Stimulated activated naive B cell treated with anti-CD40 and anti-IgM and Interleukin-4, amounts not matched to agents 10 μg/mL and 1 μg/mL and 100 μg/mL, for 72 hours (primary cell): ENCODE results near the gene CAMK2N2.
A peak's percentile ranks its signal among the peaks of the same experiment; 100 is the strongest.

Source experiments
- ATAC-seq, 2 donors: fragments of 150-1000 bp; cut with Tn5 transposase; replicated peaks; 2 replicates each; pipeline ENCODE4 v1.10.0; 2021; ENCODE audit warnings: moderate library complexity in 1 of 2
- DNase-seq: peaks from one replicate; pipeline ENCODE4 v3.0.0; 2021
- H3K27ac Mint-ChIP-seq: one replicate; pipeline ENCODE4 v1.8.0; 2022; ENCODE audit warnings: mild to moderate bottlenecking, mixed read lengths
- H3K27me3 Mint-ChIP-seq, 2 donors: one replicate each; pipeline ENCODE4 v1.8.0; 2022; ENCODE audit warnings: mixed read lengths in 2 of 2
- H3K36me3 Mint-ChIP-seq, 2 donors: one replicate each; pipeline ENCODE4 v1.8.0; 2022; ENCODE audit warnings: mixed read lengths in 2 of 2, mild to moderate bottlenecking in 1 of 2
- H3K4me1 Mint-ChIP-seq, 2 donors: one replicate each; pipeline ENCODE4 v1.8.0; 2022; ENCODE audit warnings: mixed read lengths in 2 of 2, mild to moderate bottlenecking in 1 of 2
- H3K4me3 Mint-ChIP-seq, 2 donors: one replicate each; pipeline ENCODE4 v1.8.0; 2022; ENCODE audit warnings: mild to moderate bottlenecking in 2 of 2, mixed read lengths in 2 of 2, moderate library complexity in 1 of 2
- H3K9me3 Mint-ChIP-seq, 2 donors: one replicate each; pipeline ENCODE4 v1.8.0; 2022; ENCODE audit warnings: mixed read lengths in 2 of 2, mild to moderate bottlenecking in 1 of 2

CAMK2N2 gene

DNA sequence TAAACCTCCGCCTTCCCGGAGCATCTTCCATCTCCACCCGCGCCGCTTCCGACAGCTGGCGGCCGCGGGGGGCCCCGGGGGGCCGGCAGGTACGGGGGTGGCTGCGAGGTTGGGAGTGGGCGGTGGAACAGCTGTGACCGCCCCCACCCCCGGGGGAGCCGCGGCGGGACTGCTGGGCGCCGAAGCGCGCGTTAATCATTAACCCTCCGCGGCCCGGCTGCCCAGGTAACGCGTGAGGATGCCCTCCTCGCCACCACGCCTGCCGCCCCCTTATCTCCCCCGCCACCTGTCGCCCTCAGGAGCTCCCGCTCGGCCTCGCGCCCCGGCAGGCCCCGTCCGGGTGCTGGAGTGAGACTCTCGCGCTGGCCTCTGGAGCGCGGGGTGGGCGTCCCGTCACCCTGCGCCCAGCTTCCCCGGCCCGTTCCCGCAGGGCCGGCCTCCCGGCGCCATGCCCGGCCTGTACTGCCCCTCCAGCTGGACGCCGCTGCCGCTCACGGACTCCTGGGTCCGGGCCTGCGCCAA lies 31.2 kb downstream of the CAMK2N2 start:
- ATAC-seq (peak; percentile 13 to 19), DNase-seq (no peak)
- H3K4me3 Mint-ChIP-seq, result peak overlapping the region; percentile 75 to 76
- H3K4me1 Mint-ChIP-seq, result peaks cover 13 to 18% of the 10 kb centered on the region in 2 donors
- no peak overlapping the region for H3K27ac Mint-ChIP-seq
- no peaks in the 10 kb centered on the region for H3K9me3 Mint-ChIP-seq
- peaks cover 56 to 64% of the 10 kb centered on the region in 2 donors for H3K27me3 Mint-ChIP-seq
- H3K36me3 Mint-ChIP-seq, result no peaks in the 10 kb centered on the region

DNA sequence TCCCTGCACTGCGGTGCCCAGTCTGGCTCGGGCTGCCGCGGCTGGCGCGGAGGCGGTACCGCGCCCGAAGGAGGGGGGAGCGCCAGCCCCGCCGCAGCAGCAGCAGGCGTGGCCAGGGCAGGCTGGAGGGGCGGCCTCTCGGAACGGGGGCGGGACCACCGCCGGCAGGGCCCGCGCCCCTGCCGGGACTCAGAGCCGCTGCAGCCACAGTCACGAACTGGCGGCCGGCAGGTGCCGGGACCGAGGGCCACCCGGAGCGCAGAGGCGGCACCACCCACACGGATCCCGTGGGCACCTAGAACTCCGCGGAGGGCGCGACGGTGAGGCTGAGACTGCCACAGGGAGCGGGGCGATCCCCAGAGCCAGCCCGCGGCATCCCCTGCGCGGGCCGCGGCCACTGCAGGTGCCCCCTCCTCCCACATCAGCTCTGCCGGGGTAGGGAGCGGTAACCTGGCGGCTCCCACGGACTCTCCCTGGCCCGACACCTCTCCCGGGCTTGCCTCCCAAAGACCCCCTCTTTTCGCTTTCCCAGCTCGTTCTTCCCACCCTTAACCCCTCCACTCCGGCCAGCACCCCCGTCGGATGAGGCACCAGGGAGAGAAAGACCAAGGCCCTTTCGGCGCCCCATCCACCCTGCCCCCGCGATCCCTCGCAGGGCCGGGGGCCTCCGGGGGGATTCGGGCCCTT lies 31.8 kb downstream of the CAMK2N2 start, which contains the start of gene VWA5B2:
VWA5B2 (plus strand) TSS at position 192 of the 687 bp plus-strand sequence. CDS start 944 bp downstream, outside the sequence.
- Mint-ChIP-seq H3K27ac (peak within 1 kb of the TSS; percentile 47), H3K9me3 (no peaks in the 10 kb centered on the region), H3K36me3 (no peaks in the 10 kb centered on the region), H3K27me3 (peaks cover 58 to 66% of the 10 kb centered on the region in 2 donors), H3K4me3 (peak within 1 kb of the TSS; percentile 75 to 83), H3K4me1 (peaks cover 13 to 18% of the 10 kb centered on the region in 2 donors)
- DNase-seq (peak; percentile 66), ATAC-seq (peak; percentile 93)

GRCh38 chr3:184228376-184229137 lies 32.8 kb downstream of the CAMK2N2 start:
- DNase-seq (no peak), ATAC-seq (no peak)
- H3K27me3 Mint-ChIP-seq, result peaks cover 58 to 63% of the 10 kb centered on the region in 2 donors
- H3K9me3 Mint-ChIP-seq, result no peaks in the 10 kb centered on the region
- no peaks in the 10 kb centered on the region for H3K36me3 Mint-ChIP-seq
- peaks cover 13 to 18% of the 10 kb centered on the region in 2 donors for H3K4me1 Mint-ChIP-seq
- peak overlapping the region; percentile 75 to 83 for H3K4me3 Mint-ChIP-seq
- H3K27ac Mint-ChIP-seq, result peak overlapping the region; percentile 47

- ATAC-seq (peak; percentile 37 to 40), DNase-seq (no peak)
- Mint-ChIP-seq H3K9me3 (no peaks in the 10 kb centered on the region), H3K4me3 (no peak overlapping the region), H3K4me1 (peaks cover 13 to 18% of the 10 kb centered on the region in 2 donors), H3K36me3 (no peaks in the 10 kb centered on the region), H3K27me3 (peaks cover 53 to 59% of the 10 kb centered on the region in 2 donors), H3K27ac (no peak overlapping the region)
Measured at GRCh38 chr3:184227481-184227935, 33.8 kb downstream of the CAMK2N2 start.

DNA sequence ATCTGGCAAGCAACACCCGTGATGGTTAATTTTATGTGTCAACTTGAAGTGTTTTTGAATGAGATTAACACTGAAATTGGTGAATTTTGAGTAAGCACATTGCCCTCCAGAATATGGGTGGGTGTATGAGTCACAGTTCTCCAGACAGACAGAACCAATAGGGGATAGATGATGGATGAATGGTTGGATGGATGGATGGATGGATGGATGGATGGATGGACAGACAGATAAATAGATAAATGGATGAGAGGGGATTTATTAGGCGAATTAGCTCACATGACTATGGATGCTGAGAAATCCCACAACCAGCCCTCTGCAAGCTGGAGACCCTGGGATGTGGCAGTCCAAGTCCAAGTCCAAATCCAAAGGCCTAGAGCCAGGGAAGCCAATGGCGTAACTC lies 37.4 kb downstream of the CAMK2N2 start:
- Mint-ChIP-seq H3K4me1 (peaks cover 3 to 4% of the 10 kb centered on the region in 2 donors), H3K36me3 (no peaks in the 10 kb centered on the region), H3K27ac (no peak overlapping the region), H3K4me3 (no peak overlapping the region), H3K27me3 (peaks cover 32 to 45% of the 10 kb centered on the region in 2 donors), H3K9me3 (no peaks in the 10 kb centered on the region)
- DNase-seq (no peak), ATAC-seq (no peak)

DNA sequence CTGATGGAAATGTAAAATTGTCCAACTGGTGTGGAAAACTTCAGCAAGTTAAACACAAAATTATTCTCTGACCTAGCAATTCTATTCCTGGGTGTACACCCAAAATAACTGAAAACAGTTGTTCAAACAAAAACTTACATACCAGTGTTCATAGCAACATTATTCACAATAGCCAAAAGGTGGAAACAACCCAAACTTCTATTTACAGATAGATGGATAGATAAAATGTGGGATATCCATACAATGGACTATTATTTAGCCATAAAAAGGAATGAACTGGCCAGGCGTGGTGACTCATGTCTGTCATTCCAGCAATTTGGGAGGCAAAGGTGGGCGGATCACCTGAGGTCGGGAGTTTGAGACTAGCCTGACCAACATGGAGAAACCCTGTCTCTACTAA lies 38.8 kb downstream of the CAMK2N2 start:
- DNase-seq (no peak), ATAC-seq (no peak)
- H3K27ac Mint-ChIP-seq, result no peak overlapping the region
- no peaks in the 10 kb centered on the region for H3K4me1 Mint-ChIP-seq
- H3K4me3 Mint-ChIP-seq, result no peak overlapping the region
- H3K27me3 Mint-ChIP-seq, result peaks cover 18 to 37% of the 10 kb centered on the region in 2 donors
- no peaks in the 10 kb centered on the region for H3K9me3 Mint-ChIP-seq
- H3K36me3 Mint-ChIP-seq, result no peaks in the 10 kb centered on the region

GRCh38 chr3:184218814-184219213 lies 42.5 kb downstream of the CAMK2N2 start:
- Mint-ChIP-seq H3K27me3 (peaks cover 6 to 15% of the 10 kb centered on the region in 2 donors), H3K27ac (no peak overlapping the region), H3K9me3 (no peaks in the 10 kb centered on the region), H3K36me3 (no peaks in the 10 kb centered on the region), H3K4me3 (no peak overlapping the region), H3K4me1 (no peaks in the 10 kb centered on the region)
- no peak for DNase-seq
- ATAC-seq, result no peak

GRCh38 chr3:184211718-184212117 lies 49.6 kb downstream of the CAMK2N2 start:
- Mint-ChIP-seq H3K9me3 (no peaks in the 10 kb centered on the region), H3K27ac (no peak overlapping the region), H3K4me1 (no peaks in the 10 kb centered on the region), H3K36me3 (no peaks in the 10 kb centered on the region), H3K27me3 (peaks cover 4 to 18% of the 10 kb centered on the region in 2 donors), H3K4me3 (no peak overlapping the region)
- no peak for DNase-seq
- no peak for ATAC-seq

DNA sequence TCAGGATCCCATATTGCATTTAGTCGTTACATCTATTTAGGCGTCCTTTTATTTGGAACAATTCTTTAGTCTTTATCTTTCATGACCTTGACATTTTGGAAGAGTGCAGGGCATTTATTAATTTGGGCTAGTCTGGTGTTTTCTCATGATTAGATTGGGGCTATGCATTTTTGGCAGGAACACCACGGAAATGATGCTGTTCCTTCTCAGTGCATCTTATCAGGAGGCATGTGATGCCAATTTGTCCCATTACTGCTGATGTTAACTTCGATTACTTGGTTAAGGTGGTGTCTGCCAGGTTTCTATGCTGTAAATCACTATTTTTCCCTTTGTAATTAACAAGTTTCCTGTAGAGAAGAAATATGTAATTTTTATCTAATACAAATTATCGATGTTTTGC lies 50.1 kb downstream of the CAMK2N2 start:
- no peak overlapping the region for H3K27ac Mint-ChIP-seq
- H3K4me3 Mint-ChIP-seq, result no peak overlapping the region
- no peaks in the 10 kb centered on the region for H3K4me1 Mint-ChIP-seq
- no peaks in the 10 kb centered on the region for H3K36me3 Mint-ChIP-seq
- H3K9me3 Mint-ChIP-seq, result no peaks in the 10 kb centered on the region
- peaks cover 7 to 22% of the 10 kb centered on the region in 2 donors for H3K27me3 Mint-ChIP-seq
- ATAC-seq (no peak), DNase-seq (no peak)
